HepG2 (cell line): ENCODE results near the gene CTDNEP1. TPM values are rescaled to one million over a fixed set of nuclear protein-coding genes. Genes with fewer than 3 reads are reported as not detected.

Experiments
- JARID2 ChIP-seq: sonication (generic); formaldehyde crosslinking; IDR thresholded peaks from 2 replicates; pipeline ENCODE4 v1.8.1; 2023; ENCODE audit warnings: missing genetic modification reagents, inconsistent platforms; ENCODE audit not compliant: insufficient replicate concordance
- MIXL1 ChIP-seq: IDR thresholded peaks from 2 replicates; pipeline ENCODE4 v1.6.1; 2016
- NFE2L1 ChIP-seq: sonication (generic); formaldehyde crosslinking; IDR thresholded peaks from 2 replicates; pipeline ENCODE4 v1.4.0; 2020; ENCODE audit warnings: missing genetic modification reagents, mild to moderate bottlenecking, borderline replicate concordance
- POLR2AphosphoS5 ChIP-seq: IDR thresholded peaks from 2 replicates; pipeline ENCODE4 v1.6.1; 2012; ENCODE audit warnings: low read depth, low read length
- SNAPC4 ChIP-seq: sonication (generic); formaldehyde crosslinking; IDR thresholded peaks from 2 replicates; pipeline ENCODE4 v1.4.0; 2020; ENCODE audit warnings: mild to moderate bottlenecking, missing genetic modification reagents
- TGIF2 ChIP-seq: IDR thresholded peaks from 2 replicates; pipeline ENCODE4 v1.6.1; 2016; ENCODE audit warnings: control low read depth, missing compliant biosample characterization
- THAP7 ChIP-seq: sonication (generic); formaldehyde crosslinking; IDR thresholded peaks from 2 replicates; pipeline ENCODE4 v1.8.1; 2023; ENCODE audit warnings: mild to moderate bottlenecking, missing genetic modification reagents
- XBP1 ChIP-seq: sonication (generic); formaldehyde crosslinking; IDR thresholded peaks from 2 replicates; pipeline ENCODE4 v1.5.0; 2020; ENCODE audit warnings: missing genetic modification reagents
- ZFP37 ChIP-seq: sonication (generic); formaldehyde crosslinking; IDR thresholded peaks from 2 replicates; pipeline ENCODE4 v1.4.0; 2020; ENCODE audit warnings: missing genetic modification reagents, borderline replicate concordance
- ZFP82 ChIP-seq: sonication (generic); formaldehyde crosslinking; IDR thresholded peaks from 2 replicates; pipeline ENCODE4 v1.5.1; 2020; ENCODE audit warnings: mild to moderate bottlenecking, missing genetic modification reagents, borderline replicate concordance
- ZNF335 ChIP-seq: sonication (generic); formaldehyde crosslinking; IDR thresholded peaks from 2 replicates; pipeline ENCODE4 v1.4.0; 2020; ENCODE audit warnings: missing genetic modification reagents
- ZNF33A ChIP-seq: sonication (generic); formaldehyde crosslinking; IDR thresholded peaks from 2 replicates; pipeline ENCODE4 v1.5.1; 2020; ENCODE audit warnings: missing genetic modification reagents, mild to moderate bottlenecking, moderate library complexity, borderline replicate concordance
- ZNF550 ChIP-seq: sonication (generic); formaldehyde crosslinking; IDR thresholded peaks from 2 replicates; pipeline ENCODE4 v1.4.0; 2020; ENCODE audit warnings: mild to moderate bottlenecking, missing genetic modification reagents, borderline replicate concordance
- ZNF713 ChIP-seq: sonication (generic); formaldehyde crosslinking; IDR thresholded peaks from 2 replicates; pipeline ENCODE4 v1.4.0; 2020; ENCODE audit warnings: mild to moderate bottlenecking, missing genetic modification reagents
- ZNF749 ChIP-seq: sonication (generic); formaldehyde crosslinking; IDR thresholded peaks from 2 replicates; pipeline ENCODE4 v1.8.0; 2022; ENCODE audit warnings: mild to moderate bottlenecking, missing genetic modification reagents, moderate library complexity, borderline replicate concordance
- ZNF766 ChIP-seq: sonication (generic); formaldehyde crosslinking; IDR thresholded peaks from 2 replicates; pipeline ENCODE4 v1.5.0; 2020; ENCODE audit warnings: missing genetic modification reagents, borderline replicate concordance
- ZNF788 ChIP-seq: sonication (generic); formaldehyde crosslinking; IDR thresholded peaks from 2 replicates; pipeline ENCODE4 v1.5.0; 2020; ENCODE audit warnings: mild to moderate bottlenecking, missing genetic modification reagents, borderline replicate concordance
- ZNF839 ChIP-seq: sonication (generic); formaldehyde crosslinking; IDR thresholded peaks from 2 replicates; pipeline ENCODE4 v1.4.0; 2020; ENCODE audit warnings: missing genetic modification reagents, mild to moderate bottlenecking, borderline replicate concordance
- ZNF850 ChIP-seq: sonication (generic); formaldehyde crosslinking; conservative IDR thresholded peaks from 2 replicates; pipeline ENCODE4 v1.9.0; 2021; ENCODE audit warnings: mild to moderate bottlenecking, missing genetic modification reagents
- polyA plus RNA-seq, 8 experiments: library from polyadenylated mRNA; depleted of rRNA in 3 of 8; stranded (reverse) in 7 of 8; unstranded in 1 of 8; fragments of >200 nt; fragmentation: Illumina TruSeq in 4 of 8; extraction: Trizol in 4 of 8; gene quantifications; 2 replicates each; pipeline versions ENCODE4 v1.2.1 to v1.2.3, GENCODE V29; 2011 to 2016; ENCODE audit warnings: low read depth in 4 of 8, missing spikeins in 1 of 8, mixed read lengths in 1 of 8; ENCODE audit not compliant: insufficient read depth in 1 of 8
- total RNA-seq, 5 experiments: library from RNA; depleted of rRNA; stranded (reverse); fragments of >200 nt; fragmentation: Illumina TruSeq; extraction: Trizol; gene quantifications; 2 replicates each; pipeline ENCODE4 v1.2.3, GENCODE V29; 2016; ENCODE audit warnings: low read depth in 1 of 5
- TF ChIP-seq, protein P1 (sequence below): sonication (generic); formaldehyde crosslinking; conservative IDR thresholded peaks from 2 replicates; pipeline ENCODE4 v1.4.0; 2020; ENCODE audit warnings: mild to moderate bottlenecking, missing genetic modification reagents, moderate library complexity

Gene CTDNEP1
- total and polyA plus RNA-seq, 2 of the 13 experiments (the other 11 are each of a cell fraction or from before 2014, with no cell fraction given) = 19.8 to 118 TPM

GRCh38 chr17:7258731-7259554, 7.4 kb upstream of the CTDNEP1 start (continued):
- TF ChIP-seq, protein P1, sequence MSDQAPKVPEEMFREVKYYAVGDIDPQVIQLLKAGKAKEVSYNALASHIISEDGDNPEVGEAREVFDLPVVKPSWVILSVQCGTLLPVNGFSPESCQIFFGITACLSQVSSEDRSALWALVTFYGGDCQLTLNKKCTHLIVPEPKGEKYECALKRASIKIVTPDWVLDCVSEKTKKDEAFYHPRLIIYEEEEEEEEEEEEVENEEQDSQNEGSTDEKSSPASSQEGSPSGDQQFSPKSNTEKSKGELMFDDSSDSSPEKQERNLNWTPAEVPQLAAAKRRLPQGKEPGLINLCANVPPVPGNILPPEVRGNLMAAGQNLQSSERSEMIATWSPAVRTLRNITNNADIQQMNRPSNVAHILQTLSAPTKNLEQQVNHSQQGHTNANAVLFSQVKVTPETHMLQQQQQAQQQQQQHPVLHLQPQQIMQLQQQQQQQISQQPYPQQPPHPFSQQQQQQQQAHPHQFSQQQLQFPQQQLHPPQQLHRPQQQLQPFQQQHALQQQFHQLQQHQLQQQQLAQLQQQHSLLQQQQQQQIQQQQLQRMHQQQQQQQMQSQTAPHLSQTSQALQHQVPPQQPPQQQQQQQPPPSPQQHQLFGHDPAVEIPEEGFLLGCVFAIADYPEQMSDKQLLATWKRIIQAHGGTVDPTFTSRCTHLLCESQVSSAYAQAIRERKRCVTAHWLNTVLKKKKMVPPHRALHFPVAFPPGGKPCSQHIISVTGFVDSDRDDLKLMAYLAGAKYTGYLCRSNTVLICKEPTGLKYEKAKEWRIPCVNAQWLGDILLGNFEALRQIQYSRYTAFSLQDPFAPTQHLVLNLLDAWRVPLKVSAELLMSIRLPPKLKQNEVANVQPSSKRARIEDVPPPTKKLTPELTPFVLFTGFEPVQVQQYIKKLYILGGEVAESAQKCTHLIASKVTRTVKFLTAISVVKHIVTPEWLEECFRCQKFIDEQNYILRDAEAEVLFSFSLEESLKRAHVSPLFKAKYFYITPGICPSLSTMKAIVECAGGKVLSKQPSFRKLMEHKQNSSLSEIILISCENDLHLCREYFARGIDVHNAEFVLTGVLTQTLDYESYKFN = peak; percentile 91
- no peak for TF ChIP-seq JARID2 (CRISPR knock-in tag)
- TF ChIP-seq ZFP37 (CRISPR knock-in tag) = no peak
- TF ChIP-seq XBP1 (CRISPR knock-in tag) = no peak
- no peak for TF ChIP-seq SNAPC4 (CRISPR knock-in tag)
- TF ChIP-seq ZNF33A (CRISPR knock-in tag) = no peak
- no peak for TF ChIP-seq ZNF335 (CRISPR knock-in tag)
- TF ChIP-seq THAP7 (CRISPR knock-in tag) = no peak
- no peak for TF ChIP-seq ZNF749 (CRISPR knock-in tag)
- TF ChIP-seq NFE2L1 = no peak
- no peak for TF ChIP-seq ZNF839 (CRISPR knock-in tag)
- peak; percentile 48; the same call in 1 of the 2 replicates for TF ChIP-seq POLR2AphosphoS5
- TF ChIP-seq TGIF2 (CRISPR knock-in tag) = 0 out of 2 replicates have a peak, but pooled peaks have one; percentile 51
- TF ChIP-seq ZFP82 = no peak
- TF ChIP-seq MIXL1 = no peak; the same call in 1 of the 2 replicates
- no peak; the same call in 1 of the 2 replicates for TF ChIP-seq ZNF788 (CRISPR knock-in tag)
- TF ChIP-seq ZNF850 (CRISPR knock-in tag) = no peak
- no peak for TF ChIP-seq ZNF766
- no peak for TF ChIP-seq ZNF713 (CRISPR knock-in tag)
- TF ChIP-seq ZNF550 (CRISPR knock-in tag) = no peak
